NOMO-1 (cell line): ENCODE measurements around the gene PELI2.

Experiments
- DNase-seq, 2 experiments: peaks; one replicate each; lab custom pipeline; 2025; ENCODE audit not compliant: unreplicated experiment in 2 of 2; lab: John Stamatoyannopoulos, UW

The PELI2 gene

GRCh38 chr14:56170877-56171422 lies 52.7 kb downstream of the PELI2 start:
- DNase-seq = no peak

- no peak for DNase-seq
These were observed 53.9 kb downstream of the PELI2 start for GRCh38 chr14:56172074-56172473.

DNA sequence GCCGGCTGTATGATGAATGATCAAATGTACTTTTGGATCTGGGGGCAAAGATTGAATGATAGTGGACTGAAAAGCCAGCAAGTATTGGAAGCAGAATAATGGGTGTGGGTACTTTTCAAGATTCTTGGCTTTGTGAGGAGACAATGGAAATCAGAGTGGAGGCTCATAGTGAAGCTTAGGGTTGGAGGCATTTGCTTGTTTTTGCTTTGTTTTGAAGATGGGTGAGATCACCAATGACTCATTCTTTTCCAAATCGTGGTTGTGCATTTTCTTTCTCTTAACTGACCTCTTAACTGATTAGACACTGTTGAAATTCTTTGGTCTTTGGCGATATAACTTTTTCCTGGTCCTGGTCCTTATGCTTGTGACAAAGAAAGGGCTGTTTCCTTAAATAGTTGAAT lies 54.4 kb downstream of the PELI2 start:
- DNase-seq = peak in 1 of 2 experiments; percentile 3

GRCh38 chr14:56173365-56173922 lies 55.2 kb downstream of the PELI2 start:
- DNase-seq = no peak

DNA sequence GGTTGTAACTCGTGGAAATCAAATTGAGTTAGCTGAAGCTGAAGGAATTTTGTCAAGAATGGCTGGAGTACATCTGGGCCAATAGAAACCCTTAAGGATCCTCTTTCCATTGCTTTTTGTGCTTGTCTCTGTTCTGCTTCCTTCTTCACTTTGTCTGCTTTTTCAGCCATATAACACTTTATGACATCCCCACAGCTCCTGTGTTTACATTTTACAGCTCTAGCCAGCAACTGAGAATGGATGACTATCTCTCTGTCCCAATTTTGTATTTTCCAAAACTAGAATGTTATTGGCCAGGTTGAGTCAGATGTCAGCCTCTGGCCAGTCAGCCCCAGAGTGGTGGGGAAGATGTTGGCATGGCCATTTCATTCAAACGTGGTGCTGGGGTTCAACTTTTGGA lies 57.6 kb downstream of the PELI2 start:
- DNase-seq = no peak

DNA sequence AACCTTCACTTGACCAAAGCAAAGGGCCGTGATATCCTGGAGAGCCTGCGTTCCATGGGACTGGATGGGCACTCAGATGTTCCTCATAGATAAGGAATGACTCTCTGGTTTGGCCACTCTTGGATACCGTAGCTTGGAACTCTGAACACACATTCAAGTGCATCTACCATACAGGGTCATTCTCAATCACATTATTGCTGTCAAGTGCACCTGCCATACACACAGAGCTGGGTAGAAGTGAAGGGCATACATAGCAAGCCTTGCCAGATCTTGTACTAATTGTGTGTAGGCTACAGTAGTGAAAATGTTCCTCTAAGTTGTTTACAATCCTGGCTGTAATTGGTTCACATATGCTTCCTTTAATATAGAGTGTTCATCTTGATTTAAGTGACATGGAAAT lies 58.3 kb downstream of the PELI2 start:
- no peak for DNase-seq

DNA sequence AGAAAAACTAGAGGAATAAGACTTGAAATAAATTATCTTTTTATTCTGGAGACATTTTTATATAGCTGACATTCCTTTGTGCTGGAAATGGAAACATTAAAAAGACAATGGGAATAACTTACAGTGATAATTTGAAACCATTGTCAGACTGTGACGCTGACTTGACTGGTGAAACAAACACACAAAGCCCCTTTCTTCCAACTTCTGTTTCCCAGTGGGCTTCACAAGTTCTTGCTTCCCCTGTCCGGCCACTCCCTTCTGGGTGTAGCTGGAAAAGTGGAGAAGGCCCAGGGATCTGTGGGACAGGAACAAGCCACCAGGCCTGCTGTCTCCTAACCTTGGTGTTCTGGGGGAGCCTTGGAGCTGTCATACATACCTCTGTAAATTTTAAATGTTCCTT lies 58.8 kb downstream of the PELI2 start:
- no peak for DNase-seq

- no peak for DNase-seq
These were observed 62.7 kb downstream of the PELI2 start for GRCh38 chr14:56180754-56181542.

DNA sequence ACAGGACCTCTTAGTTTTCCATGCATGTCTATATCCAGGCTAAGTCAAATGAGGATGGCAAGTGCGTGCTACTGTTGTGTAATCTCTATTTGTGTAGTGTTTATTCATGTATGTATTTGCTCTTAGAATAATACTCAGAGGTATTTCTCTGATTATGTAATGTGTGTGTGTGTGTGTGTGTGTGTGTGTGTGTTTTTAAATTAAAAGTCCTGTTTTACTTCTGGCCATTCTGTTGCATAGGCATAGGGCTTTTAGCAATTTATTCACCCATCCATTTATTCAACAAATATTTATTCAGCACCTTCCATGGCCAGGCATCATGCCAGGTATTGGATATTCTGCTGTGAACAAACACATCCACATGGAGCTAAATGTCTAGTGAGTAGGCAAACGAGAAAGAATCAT lies 63.5 kb downstream of the PELI2 start:
- DNase-seq = no peak

- no peak for DNase-seq
These were observed 64.2 kb downstream of the PELI2 start for GRCh38 chr14:56182410-56182809.

DNA sequence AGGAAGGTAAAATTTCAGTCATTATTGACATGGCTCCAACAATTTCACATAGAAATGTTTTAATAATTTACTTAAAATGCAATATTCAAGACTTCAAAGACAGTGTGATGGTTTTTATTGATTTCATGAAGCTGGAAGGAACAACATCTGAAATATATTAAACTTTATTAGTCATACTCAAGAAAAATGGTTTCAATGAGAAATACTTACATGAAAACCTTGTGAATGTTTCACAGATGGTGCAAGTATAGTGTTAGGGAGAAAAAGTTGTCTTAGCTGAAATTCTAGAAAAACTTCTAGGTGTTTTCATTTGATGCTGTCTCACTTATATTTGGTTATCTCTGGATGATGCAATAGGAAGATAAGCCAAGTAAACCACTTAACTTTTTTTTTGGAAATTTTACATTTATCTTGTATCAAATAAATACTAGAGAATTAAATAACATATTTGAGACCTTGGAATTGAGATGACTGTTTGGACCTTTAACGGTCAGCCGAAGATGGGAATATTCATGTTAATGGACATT lies 65.5 kb downstream of the PELI2 start:
- no peak for DNase-seq

- no peak for DNase-seq
These were observed 67.8 kb downstream of the PELI2 start for GRCh38 chr14:56185992-56186391.

GRCh38 chr14:56187736-56188135 lies 69.5 kb downstream of the PELI2 start:
- no peak for DNase-seq

DNA sequence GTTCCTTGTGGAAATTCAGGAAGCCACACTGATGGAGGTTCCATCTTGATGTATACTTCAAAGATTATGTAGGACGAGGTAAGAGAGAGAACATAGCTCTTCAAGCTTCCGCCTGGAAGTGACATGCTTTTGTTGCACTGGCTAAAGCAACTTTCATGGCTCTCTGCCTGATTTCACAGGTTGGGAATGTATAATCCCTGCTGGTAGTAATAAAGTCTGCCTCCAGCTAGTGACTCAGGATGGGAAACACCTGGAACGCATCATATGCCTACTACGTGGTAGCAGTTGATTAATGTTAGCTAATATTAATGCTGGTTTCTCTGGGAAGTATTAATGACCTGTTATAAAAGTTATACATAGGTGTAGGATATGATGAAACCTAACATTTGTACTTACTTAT lies 71.1 kb downstream of the PELI2 start:
- no peak for DNase-seq

- no peak for DNase-seq
These were observed 75.1 kb downstream of the PELI2 start for GRCh38 chr14:56193347-56193746.

GRCh38 chr14:56194042-56194441 lies 75.8 kb downstream of the PELI2 start:
- no peak for DNase-seq

DNA sequence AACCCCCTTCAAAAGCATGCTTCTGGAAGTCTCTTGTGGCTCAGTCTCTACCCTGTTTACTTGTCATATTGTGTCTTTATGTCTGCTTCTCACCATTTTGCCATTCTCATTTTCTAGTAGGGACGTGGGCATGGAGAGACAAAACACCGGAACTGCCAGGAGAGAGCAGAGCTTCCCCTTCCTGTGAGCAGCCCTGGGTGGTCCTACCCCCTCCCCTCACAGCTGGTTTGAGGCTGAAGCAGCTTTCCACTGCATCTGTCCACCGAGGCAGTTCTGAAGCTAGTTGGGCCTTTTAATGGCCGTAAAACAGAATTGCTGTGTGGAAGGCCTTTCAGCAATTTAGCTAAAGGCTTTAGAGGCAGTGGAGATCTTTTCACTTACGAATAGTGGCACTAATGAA lies 77.0 kb downstream of the PELI2 start:
- no peak for DNase-seq

DNA sequence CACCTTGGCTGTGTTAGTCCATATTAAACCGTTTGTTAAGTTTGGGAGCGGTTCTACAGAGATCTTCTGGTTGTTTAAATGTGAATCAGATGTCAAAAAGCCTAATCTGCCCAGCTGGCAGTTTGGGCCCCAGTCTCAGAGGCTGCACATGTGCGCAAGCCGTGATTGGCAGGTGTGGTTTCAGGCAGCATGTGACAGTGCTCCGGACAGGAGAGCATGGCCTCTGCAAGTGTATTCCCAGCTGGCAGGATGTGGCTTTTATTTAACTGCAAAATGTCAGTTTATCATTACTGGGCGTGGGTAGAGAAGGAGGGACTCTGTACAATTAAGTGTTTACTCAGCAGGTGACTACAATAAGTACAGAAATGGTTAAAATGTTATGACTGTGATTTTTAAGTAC lies 77.5 kb downstream of the PELI2 start:
- DNase-seq = peak; percentile 58 to 65

- DNase-seq = no peak
These were observed 78.1 kb downstream of the PELI2 start for GRCh38 chr14:56196274-56196673.

DNA sequence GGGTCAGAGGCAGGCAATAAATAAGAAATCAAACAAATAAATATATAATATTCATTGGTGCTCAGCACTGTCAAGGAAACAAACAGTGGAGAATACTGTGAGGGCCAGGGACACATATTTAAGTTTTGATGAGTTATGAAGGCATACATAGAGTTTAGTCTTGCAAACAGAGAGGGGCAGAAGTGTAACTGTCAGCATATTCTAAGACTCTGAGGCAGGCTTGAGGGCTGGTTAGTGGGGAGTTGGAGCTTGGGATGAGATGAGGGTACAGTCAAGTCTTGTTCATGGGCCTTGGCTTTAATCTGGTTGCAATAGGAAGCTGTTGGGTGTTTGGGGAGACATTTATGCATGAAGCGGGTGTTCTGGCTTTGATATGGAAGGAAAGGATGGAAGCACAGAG lies 78.9 kb downstream of the PELI2 start:
- DNase-seq = no peak

DNA sequence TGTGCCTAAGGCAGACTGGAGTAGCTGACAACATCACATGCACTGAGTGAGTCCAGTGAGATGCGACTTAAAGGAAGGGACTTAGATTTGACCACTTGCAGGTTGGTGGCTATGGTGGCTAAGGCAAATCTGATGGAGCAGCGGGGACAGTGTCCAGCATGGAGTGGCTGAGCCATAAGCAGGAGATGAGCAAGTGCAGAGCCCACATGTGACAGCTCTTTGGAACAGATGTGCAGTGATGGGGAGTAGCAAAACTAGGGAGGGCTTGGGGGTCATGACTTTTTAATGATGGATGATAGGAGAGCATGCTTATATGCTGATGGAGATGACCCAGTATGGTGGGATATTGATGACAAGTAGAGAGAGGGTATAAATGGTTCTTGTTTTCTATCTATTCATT lies 80.2 kb downstream of the PELI2 start:
- DNase-seq = no peak
